ENCODE measurements around the gene KRT79.
"Not testable (repeated sequence)": the region's sequence is repeated elsewhere in the genome, so short reads cannot be mapped to it uniquely, and the experiment has no call there.

The KRT79 gene

GRCh38 chr12:52833922-52834726 lies at the start of gene KRT79:
KRT79 (minus strand) TSS chr12:52834311; CDS start chr12:52834260, 51 bp downstream.
- DNase-seq (ENCODE audit: low read depth in 4 of 4, low spot score in 1 of 4): no peak

DNA sequence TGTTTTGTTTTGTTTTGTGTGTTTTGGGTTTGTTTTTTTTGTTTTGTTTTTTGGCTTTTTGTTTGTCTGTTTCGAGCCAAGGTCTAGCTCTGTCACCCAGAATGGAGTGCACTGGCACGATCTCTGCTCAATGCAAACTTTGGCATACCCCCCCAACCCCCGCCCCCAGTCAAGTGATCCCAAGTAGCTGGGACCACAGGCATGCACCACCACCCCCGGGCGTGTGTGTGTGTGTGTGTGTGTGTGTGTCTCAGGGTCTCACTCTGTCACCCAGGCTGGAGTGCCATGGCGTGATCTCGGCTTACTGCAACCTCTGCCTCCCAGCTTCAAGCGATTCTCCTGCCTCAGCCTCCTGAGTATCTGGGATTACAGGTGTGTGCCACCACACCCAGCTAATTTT lies 46.4 kb upstream of the KRT79 start:
- not testable (repeated sequence) for DNase-seq (ENCODE audit: low read depth in 4 of 4, low spot score in 1 of 4)

DNA sequence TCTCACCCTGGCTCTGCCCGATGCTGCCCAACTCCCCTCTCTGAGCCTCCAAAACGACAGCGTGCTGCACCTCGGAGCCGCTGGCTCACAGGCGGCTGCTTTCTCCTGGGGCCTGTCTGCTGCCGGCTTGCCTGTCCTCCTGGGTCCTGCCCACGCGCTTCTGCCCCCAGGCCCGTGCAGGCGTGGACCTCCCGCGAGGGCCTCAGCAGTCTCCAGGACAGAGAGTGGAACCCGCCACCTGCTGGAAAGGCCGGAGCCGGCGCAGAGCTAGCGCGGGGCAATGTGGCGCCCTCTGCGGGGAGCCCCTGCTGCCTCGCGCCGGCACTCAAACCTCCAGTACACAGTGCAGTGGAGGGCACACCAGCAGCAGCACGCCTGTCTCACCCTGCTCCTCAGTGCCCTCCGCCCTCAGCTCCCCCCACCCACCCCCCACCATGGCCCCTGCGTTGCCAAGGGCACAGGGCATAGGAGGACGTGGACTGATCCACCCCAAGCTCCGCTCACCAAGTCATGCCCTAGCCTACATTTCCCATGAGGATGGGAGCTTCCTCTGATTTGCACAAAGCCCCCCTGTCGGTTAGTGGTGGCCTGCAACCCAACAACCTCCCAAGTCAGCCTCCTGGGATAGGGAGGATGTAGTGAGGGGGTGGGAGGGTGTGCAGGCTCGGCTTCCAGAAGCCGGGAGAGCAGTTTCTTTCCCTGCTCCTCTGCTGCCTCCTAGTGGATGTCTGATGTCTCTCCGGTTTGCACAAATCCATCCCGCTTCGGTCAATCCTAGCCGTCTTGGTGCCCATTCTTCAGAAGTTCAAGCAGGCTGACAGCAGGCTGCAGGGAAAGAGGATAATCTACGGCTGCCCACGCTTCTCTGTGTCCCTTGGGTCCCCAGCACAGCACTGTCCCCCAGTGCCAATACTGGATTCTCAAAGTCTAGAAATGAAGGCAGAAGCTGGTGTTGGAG lies 45.6 kb upstream of the KRT79 start:
- DNase-seq (ENCODE audit: low read depth in 4 of 4, low spot score in 1 of 4): peak in 3 of 4 experiments; percentile 24 to 62 (median 56)

DNA sequence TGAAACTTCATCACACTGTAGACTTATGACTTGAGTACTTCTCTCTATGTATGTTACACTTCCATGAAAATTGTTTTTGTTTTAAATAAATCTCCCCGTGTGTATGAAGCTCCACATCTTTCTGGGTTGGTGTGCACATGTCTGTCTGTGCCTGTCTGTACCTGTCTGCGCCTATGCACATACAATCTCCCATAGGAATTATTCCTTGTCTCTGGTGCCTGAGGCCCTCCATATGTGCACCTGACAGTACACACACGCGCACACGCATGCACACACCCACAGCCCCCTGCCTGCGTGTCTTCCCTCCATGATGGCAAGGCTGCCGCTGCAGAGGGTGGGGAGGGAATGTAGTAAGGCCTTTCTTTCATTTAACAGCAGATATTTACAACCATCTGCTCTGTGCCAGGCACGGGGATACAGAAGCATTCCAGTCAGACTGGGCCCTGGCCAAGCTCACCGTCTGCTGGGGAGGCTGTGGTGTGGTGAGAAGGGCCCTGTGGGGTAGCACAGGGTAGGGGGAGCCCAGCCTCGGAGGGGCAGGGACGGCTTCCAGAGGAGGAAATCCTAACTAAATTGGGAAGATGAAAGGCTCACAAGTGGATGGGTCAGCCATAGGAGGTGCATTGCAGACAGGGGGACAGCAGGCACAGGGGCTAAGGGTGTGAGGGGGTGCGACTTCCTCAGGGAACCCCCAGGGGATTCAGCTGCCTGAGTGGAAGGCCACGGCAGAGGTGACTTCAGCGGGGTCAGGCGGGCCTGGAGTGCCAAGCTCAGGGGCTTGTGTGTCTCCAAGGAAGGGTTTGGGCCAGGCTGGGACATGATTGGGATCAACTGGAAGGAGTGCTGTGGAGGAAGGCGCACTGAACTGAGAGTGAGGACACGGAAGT lies 44.6 kb upstream of the KRT79 start:
- no peak for DNase-seq (ENCODE audit: low read depth in 4 of 4, low spot score in 1 of 4)

DNA sequence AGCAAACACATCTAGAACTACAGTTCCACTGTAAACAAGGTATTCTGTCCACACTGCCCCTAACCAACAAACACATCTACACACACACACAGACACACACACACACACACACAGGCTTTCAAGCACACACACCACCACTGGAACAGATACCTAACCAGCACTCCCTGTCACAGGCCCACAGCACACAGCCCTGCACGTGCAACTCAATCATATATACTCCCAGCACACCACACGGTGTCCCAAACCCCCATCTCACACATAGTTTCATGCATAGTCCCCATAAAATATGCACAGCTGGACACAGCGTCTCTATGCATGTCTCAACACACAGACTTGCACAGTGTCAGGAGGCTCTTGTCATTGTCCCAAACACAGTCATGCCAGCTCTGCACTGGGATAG lies 43.1 kb upstream of the KRT79 start:
- DNase-seq (ENCODE audit: low read depth in 4 of 4, low spot score in 1 of 4): no peak

GRCh38 chr12:52876372-52876771 lies 42.3 kb upstream of the KRT79 start:
- no peak for DNase-seq (ENCODE audit: low read depth in 4 of 4, low spot score in 1 of 4)

DNA sequence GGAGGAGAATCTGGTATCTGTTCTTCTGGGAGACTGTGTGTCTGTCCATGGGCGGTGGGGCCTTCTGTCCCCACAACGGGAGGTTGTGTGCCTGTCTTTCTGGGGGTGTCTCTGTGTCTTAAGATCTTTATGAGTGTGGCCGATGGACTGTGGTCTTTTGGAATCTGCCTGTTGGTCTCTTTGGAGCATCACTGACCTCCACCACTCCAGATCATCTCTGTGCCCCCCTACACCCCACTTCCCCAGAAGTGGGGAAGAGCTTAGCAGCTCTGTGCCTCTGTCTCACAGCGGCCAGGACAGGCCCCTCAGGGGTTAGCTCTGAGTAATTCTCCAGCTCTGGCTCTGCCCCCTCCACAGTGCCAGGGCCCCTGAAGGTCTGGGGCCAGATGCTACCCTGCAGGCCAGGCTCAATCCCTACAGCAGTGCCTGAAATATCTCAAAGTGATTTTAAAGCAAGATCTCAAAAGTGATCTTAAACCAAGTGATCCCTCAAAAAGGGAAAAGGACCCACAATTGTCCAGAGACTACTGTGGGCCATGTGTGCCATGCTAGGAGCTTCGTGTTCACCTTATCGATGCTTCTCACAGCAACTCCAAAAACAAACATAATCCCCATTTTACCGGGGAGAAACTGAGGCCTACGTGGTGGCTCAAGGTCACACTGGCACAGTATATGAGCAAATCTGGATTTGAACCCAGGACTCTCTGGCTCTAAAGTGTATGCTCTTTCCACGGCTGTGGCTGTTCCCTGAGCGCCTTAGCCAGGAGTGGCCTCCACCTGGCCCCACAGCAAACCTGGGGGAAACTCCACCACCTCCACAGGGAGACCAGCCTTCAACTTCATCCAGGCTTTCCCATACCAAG lies 40.7 kb upstream of the KRT79 start:
- DNase-seq (ENCODE audit: low read depth in 4 of 4, low spot score in 1 of 4): no peak

DNA sequence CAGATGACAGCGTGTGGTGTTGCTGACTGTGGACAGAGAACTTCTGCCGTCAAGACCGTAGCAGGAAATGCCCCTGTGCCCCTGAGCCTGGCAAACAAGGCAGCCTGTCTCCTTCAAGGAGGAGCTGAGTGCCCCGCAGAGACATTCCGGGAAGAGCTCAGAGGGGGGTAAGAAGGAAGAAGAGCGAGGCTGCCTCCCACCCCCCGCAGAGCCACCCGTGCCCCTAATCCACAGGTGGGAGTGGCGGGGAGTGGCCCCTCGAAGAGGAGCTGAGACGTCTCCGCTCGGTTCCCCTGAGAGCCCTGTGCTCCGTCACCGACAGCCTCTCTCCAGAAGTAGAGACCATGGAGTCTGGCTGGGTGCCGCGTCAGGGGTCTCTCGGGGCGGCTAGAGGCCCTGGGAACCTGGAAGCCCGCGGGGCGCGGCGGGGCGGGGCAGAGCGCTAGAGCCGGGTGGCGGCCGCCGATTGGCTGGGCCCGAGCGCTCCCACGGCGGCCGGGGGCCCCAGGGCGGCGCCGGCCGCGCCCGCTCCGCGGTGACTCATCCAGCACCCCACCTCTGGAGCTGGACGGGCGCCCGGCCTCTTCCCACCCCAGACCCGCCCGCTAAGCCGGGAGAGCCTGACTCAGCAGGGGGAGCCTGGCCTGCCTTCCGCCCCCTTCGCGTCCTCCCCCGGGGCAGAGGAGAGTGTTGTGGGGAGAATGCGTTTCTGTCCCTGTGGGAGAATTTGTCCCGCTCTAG lies 39.9 kb upstream of the KRT79 start:
- peak in 2 of 4 experiments; percentile 33 to 41 for DNase-seq (ENCODE audit: low read depth in 4 of 4, low spot score in 1 of 4)

GRCh38 chr12:52873513-52873831 lies 39.4 kb upstream of the KRT79 start:
- DNase-seq (ENCODE audit: low read depth in 4 of 4, low spot score in 1 of 4): no peak

DNA sequence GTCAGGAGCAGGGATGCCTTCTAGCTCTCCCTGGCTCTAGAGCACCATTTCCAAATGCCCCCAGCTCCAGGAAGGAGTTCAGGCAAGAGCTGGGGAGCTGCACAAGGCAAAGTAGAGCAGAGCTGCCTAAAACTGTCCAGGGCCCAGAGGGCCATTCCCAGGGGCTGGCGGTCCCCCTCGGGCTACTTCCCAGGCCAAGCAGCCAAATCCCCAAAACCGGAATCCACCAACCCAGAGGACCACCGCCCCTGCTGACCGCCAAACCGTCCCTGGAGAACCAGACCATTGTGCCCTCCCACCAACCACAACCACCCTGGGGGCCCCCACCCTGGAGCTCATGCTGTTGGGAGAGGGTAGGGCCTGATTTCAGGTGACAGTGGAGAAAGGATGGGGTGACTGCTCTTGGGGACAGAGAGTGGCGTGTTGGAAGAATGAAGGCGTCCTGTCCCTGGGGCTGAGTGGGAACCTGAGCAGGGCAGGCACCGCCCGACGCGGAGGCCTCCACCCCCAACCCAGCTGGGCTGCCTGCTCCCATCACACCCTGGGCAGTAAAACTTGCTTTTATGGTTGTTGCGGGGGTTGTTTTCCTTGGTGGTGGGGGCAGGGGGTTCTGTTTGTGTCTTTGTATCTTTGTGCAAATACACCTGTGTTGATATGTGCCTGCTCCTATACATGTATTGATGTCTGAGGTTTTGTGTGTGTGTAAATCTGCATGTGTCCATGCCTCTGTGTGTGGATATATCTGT lies 38.7 kb upstream of the KRT79 start:
- DNase-seq (ENCODE audit: low read depth in 4 of 4, low spot score in 1 of 4): no peak

DNA sequence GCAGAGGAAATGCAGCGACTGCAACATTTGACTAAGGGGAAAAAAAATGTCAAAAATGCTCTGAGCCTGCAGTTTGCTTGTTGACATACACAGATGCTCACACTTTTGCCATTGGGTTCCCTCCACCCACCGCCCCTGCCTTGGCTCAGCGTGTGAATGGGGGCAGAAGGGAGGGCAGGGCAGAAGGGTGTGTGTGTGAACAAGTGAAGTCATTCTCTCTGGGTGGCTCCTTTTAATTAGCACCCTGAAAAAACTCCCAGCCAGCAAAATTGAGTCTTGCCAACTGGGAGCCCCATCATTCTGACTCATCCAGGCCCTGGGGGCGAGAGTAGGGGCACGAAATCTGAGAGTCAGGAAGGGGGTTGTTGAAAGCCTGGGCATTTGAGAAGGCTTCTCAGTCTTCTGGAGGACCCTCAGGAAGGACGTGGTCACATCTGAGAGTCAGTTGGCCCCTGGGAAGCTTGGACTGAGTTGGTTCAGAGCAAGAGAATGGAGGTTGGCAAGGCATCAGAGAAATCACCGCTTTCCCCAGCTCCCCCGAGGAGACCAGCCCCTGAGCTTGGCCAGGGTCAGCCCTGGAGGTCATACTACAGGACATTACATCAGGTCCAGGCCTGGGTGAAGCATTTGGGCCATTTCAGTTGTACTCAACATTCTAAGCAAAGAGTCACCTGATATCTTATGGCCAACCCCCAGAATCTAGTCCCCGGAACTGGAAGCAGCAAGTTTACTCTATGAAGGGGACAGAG lies 37.4 kb upstream of the KRT79 start:
- DNase-seq (ENCODE audit: low read depth in 4 of 4, low spot score in 1 of 4): no peak

DNA sequence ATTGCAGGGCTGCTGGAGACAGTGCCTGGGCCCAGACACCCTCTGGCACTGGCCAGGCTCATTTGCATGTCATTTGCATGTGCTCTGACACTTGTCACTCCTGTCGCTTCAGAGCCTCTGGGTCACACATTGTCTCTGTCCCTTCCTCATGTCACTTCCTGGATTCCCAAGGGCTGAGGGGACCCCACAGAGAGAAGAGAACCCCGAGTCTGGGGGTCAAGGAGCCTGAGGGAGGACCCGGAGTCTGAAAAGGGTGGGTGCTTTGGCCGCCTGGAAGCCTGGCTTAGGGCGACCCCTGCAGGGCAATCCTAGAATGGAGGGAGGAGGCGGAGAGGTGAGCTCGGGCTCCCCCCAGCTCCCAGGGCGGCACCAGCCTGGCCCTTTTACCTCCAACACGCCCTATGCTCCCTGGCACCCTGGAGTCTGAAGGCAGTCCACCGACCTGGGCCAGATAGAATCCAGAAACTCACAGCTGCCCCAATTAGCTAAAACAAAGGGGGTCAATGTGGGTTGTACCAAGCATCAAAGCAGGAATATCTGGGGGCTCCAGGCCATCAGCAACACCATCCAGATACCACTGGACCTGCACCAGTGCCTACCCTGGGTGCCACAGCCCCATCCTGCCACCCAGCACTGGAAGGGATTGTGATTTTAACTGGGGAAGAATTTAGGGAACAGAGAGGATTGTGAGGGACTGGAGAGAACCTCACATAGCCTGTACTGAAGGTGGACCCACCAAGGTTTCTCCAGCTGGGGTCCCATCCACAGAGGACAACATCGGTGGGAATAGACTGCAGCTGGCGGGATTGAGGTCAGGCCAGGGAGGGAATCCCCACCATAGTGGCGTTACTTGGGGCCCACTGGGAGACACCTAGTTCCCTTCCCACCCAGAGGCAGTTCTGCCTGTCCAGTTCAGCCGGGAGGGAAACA lies 36.5 kb upstream of the KRT79 start:
- peak; percentile 51 to 69 (median 63) for DNase-seq (ENCODE audit: low read depth in 4 of 4, low spot score in 1 of 4)

DNA sequence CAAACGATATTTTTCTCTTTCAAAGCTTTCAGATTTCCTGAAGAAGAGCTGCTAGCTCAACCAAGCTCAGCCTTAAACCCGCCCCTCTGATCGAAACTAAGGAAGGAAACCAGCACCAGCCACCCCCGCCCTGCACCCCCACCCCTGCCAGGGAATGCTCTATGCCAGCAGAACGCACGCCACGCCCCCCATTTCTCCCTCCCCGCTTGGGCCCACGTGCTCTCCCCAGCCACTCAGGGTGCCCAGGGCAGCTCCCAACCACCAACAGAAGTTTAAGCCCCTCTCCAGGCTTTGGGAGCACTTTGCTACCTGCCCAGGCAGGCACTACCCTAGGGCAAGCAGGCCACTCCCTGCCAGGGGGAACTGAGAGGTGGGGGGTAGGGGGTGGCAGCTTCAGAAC lies 33.5 kb upstream of the KRT79 start:
- peak in 1 of 4 experiments; percentile 30 for DNase-seq (ENCODE audit: low read depth in 4 of 4, low spot score in 1 of 4)

DNA sequence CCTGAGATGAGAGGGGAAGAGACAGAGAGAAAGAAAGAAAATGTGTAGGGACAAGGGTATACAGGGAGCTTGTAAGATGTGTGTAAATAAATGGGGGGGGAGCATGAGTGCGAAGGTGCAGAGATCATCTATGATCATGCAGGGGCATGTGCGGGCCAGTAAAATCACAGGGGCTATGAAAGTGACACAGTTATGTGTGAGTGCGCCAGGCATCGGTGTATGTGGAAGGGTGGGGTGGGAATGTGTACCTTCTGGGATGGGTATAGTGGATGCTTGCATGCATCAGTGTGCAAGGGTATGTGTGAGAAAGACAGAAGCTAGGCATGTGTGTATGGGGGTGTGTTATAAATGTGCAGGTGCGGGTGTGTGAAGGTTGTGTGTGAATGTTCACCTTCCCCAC lies 33.0 kb upstream of the KRT79 start:
- DNase-seq (ENCODE audit: low read depth in 4 of 4, low spot score in 1 of 4): no peak

- DNase-seq (ENCODE audit: low read depth in 4 of 4, low spot score in 1 of 4): no peak
Observed at GRCh38 chr12:52865090-52865944, 31.2 kb upstream of the KRT79 start.

DNA sequence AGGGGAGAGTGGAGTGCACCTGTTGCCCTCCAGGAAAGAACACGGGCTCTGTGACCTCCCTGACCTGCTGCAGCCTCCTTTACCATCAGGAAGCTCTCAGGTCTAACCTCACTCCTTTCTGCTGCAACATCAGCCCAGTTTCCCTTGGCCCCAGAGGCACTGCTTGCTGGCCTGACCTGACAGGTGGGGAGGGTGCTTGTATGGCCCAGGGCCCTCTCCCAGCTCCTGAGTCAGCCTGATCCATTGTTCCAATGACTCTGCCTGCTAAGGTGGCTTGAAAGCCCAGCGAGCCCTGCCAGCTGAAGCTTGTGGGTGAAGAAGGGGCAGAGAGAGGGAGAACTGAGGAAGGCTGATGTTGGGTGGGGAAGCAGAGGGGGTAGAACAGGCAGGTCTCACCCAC lies 27.9 kb upstream of the KRT79 start:
- DNase-seq (ENCODE audit: low read depth in 4 of 4, low spot score in 1 of 4): no peak

Data from stimulated activated CD4-positive, alpha-beta T cell treated with anti-CD3 and anti-CD28 coated beads, Interleukin-1b, Interleukin-23, amount 100 ng/mL, for 24 hours (primary cell).